GM12801 (cell line): Measurements from ENCODE around the gene KCND3.

Experiments
- TF ChIP-seq, protein P1 (sequence below): IDR thresholded peaks from one replicate; pipeline ENCODE4 v1.5.1; 2011; ENCODE audit warnings: control low read depth; ENCODE audit not compliant: insufficient read length; ENCODE audit errors: extremely low read depth

The KCND3 gene

GRCh38 chr1:111988377-111988742 lies 1.1 kb downstream of the KCND3 start:
- TF ChIP-seq, protein P1, sequence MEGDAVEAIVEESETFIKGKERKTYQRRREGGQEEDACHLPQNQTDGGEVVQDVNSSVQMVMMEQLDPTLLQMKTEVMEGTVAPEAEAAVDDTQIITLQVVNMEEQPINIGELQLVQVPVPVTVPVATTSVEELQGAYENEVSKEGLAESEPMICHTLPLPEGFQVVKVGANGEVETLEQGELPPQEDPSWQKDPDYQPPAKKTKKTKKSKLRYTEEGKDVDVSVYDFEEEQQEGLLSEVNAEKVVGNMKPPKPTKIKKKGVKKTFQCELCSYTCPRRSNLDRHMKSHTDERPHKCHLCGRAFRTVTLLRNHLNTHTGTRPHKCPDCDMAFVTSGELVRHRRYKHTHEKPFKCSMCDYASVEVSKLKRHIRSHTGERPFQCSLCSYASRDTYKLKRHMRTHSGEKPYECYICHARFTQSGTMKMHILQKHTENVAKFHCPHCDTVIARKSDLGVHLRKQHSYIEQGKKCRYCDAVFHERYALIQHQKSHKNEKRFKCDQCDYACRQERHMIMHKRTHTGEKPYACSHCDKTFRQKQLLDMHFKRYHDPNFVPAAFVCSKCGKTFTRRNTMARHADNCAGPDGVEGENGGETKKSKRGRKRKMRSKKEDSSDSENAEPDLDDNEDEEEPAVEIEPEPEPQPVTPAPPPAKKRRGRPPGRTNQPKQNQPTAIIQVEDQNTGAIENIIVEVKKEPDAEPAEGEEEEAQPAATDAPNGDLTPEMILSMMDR, result no peak

- TF ChIP-seq, protein P1, result no peak
Observed at GRCh38 chr1:111987502-111987901, 2.0 kb downstream of the KCND3 start.

DNA sequence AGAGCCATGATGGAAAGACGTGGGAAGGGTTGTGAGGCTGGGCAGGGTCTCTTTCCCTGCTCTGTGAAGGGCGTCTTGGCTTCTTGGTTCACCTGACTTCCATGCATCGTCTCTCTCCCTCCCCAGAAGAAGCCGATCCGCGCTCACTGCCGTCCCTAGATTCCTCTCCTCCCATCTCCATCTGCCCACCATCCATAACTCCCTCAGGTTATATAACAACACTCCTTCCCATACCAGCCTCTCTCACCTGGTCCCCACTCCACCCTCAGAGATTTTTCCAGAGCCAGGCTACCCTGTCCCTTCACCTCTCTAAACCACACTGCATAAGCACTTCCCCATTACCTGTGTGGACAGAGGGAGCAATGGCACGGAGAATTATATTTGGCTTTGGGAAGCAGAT lies 6.0 kb downstream of the KCND3 start:
- TF ChIP-seq, protein P1, result no peak

GRCh38 chr1:111982428-111982827 lies 7.0 kb downstream of the KCND3 start:
- TF ChIP-seq, protein P1, result no peak

DNA sequence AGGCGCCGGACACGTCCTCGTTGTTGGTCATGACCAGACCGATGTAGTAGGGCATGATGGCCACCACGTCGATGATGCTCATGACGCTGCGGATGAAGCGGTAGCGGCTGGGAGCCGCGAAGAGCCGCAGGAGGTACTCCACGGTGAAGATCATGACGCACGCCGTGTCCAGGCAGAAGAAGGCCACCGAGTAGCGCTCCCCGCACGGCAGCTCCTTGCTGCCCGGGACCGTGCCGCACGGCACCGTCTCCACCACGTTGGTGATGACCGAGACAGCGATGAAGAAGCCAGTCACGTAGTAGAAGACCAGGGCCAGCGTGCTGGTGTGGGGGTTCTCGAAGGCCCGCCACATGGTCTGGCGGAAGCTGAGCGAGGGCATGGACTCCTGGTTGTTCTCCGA lies 7.6 kb downstream of the KCND3 start:
- TF ChIP-seq, protein P1, result no peak

DNA sequence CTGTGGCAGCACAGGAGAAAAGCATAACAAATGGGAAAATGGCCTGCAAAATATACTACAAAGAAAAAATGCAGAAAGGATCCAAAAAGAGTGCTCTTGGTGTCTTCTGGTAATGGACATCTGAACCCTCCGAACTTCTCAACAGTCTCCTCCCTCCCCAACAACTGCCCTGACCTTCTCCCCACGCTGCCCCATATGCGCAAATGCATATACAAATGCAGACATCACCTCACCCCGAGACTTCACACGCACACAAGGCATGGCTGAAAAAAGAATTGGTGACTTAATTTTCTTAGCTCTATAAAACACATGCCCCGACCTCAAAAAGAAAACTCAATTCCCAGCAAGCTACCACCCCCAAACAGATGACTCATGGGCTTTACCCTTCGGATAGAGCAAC lies 8.4 kb downstream of the KCND3 start:
- TF ChIP-seq, protein P1, result no peak

- TF ChIP-seq, protein P1, result no peak
Observed at GRCh38 chr1:111980686-111981085, 8.8 kb downstream of the KCND3 start.

DNA sequence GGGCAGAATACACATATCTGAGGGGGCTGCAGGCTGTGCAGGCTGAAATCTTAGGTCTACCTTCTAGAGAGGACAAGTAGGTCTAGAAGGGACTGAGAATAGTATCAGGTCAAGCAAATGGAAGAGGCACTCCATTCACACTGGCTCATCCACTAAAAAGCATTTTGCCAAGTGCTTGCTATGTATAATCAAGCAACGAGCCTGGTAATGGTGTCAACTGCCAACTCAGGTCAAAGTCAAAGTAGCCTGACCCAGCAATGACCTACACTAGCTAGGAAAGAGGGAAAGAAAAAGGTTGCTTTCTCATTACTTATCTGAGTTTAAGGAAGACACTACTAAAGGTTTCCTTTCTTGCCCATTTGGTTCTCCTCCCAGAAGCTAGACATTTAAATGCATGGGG lies 10.8 kb downstream of the KCND3 start:
- TF ChIP-seq, protein P1, result no peak
